Measurements from ENCODE around the gene KCNJ9. TPM values are rescaled to one million over a fixed set of nuclear protein-coding genes. Genes with fewer than 3 reads are reported as not detected.

The KCNJ9 gene
- total and polyA plus RNA-seq, 2 of the 4 experiments (the other 2 are of a cell fraction), result not detected

DNA sequence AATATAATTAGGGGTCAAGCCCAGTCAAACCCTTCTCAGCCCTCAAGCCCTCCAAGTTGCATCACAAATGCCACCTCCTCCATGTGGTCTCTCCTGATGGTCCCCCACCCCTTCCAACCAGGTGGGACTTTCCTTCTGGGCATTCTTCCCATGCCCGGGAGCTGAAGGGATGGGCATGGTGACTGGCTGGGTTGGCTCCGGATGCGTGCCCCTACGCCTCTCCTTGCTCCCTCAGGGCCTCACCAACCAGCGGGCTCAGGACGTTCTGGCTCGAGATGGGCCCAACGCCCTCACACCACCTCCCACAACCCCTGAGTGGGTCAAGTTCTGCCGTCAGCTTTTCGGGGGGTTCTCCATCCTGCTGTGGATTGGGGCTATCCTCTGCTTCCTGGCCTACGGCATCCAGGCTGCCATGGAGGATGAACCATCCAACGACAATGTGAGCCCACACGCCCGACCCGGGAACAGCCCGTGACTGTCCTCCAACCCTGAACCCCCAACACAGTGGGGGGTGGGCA lies 41.7 kb downstream of the KCNJ9 start:
- no TSS peak for BruUV-seq (replicated peaks)
- Histone ChIP-seq H3K9me1 (ENCODE audit: insufficient read depth, low read length) (peaks cover 26% of the 10 kb centered on the region), H4K20me1 (ENCODE audit: insufficient read depth, low read length) (no peaks in the 10 kb centered on the region), H3K4me2 (ENCODE audit: low read depth, low read length) (no peak overlapping the region), H2BK120ac (ENCODE audit: low read depth, low read length) (peak overlapping the region; percentile 91; the same call in 1 of the 2 replicates), H3K4me1 (ENCODE audit: control insufficient read depth, insufficient read depth, low read length) (peaks cover 18% of the 10 kb centered on the region), H3K56ac (ENCODE audit: extremely low read depth, insufficient read depth, low read length) (no peak overlapping the region), H3K79me1 (ENCODE audit: low read depth in 1 of 2, low read length in 2 of 2) (no peaks in the 10 kb centered on the region), H2AK9ac (replicated peaks; ENCODE audit: low read depth, low read length, poor library complexity) (no peak overlapping the region), H2AFZ (replicated peaks; ENCODE audit: low read length, poor library complexity) (no peak overlapping the region), H3K14ac (replicated peaks; ENCODE audit: low read depth, low read length) (no peak overlapping the region), H4K91ac (ENCODE audit: insufficient read depth, low read depth, low read length) (peak overlapping the region; percentile 97), H3K4me3 (ENCODE audit: insufficient read depth, low read depth, low read length) (no peak overlapping the region), H4K8ac (ENCODE audit: low read depth in 2 of 2, low read length in 2 of 2) (no peak overlapping the region; a peak in 1 of 4 replicates), H2BK5ac (ENCODE audit: low read depth, low read length, poor library complexity, severe bottlenecking) (peak overlapping the region; percentile 23), H3K23ac (ENCODE audit: low read depth, low read length) (no peak overlapping the region), H3K9me3 (ENCODE audit: control insufficient read depth, insufficient read depth, low read length) (no peaks in the 10 kb centered on the region), H3K18ac (ENCODE audit: low read depth, low read length) (no peak overlapping the region), H4K5ac (ENCODE audit: low read depth, low read length) (no peak overlapping the region), H2BK15ac (ENCODE audit: low read depth, low read length) (no peak overlapping the region; the same call in 2 of the 3 replicates), H3K27me3 (ENCODE audit: control insufficient read depth, insufficient read depth, low read length) (peaks cover 7% of the 10 kb centered on the region), H2BK20ac (ENCODE audit: low read depth, low read length) (peak overlapping the region; percentile 90), H3K36me3 (ENCODE audit: control insufficient read depth, insufficient read depth, low read length) (no peaks in the 10 kb centered on the region), H2AK5ac (ENCODE audit: low read depth, low read length) (peak overlapping the region; percentile 46; the same call in 1 of the 2 replicates), H3K27ac (ENCODE audit: insufficient read depth, low read length) (no peak overlapping the region), H3K4ac (ENCODE audit: low read depth, low read length) (peak overlapping the region; percentile 88), H3K9ac (ENCODE audit: low read depth, low read length) (no peak overlapping the region)
- intact Hi-C loops (cut with micrococcal nuclease) (no loop called here), dilution Hi-C loops (cut with HindIII; ENCODE audit: low sequenced_read_pairs, unreplicated experiment) (no loop called here), in situ Hi-C loops (cut with MboI; ENCODE audit: low sequenced_read_pairs) (no loop called here)
- POLR2A ChIA-PET (ENCODE audit: unreplicated experiment), result no interaction called here
- 84% methylated on average over 3 of the region's 16 CpGs; no CpG with 5 or more reads in 1 of the 2 experiments for WGBS, 2 experiments (ENCODE audit: extremely low coverage in 2 of 2, insufficient read length in 1 of 2)
- TF ChIP-seq SMC3 (IDR thresholded peaks at IDR 0.05; ENCODE audit: low read depth, low read length), result no peak
- no peak for TF ChIP-seq MAZ (IDR thresholded peaks at IDR 0.05; ENCODE audit: borderline replicate concordance, low read depth, low read length)
- CTCF ChIA-PET, result interaction anchor here (0.5 kb wide), 1 partner anchor 96 kb away, joined by 4 read pairs; no protein-coding TSS in a partner anchor
- DNase-seq (no peak), ATAC-seq (ENCODE audit: low read depth) (no peak)

All from IMR-90 (cell line).